Nephron progenitor cell (in vitro differentiated cells): Measurements from ENCODE around the gene GPR146.
A peak's percentile ranks its signal among the peaks of the same experiment; 100 is the strongest.

ENCODE experiments used
- DNase-seq: peaks from one replicate; pipeline ENCODE4 v3.0.0; 2021
- H3K27ac Mint-ChIP-seq: 2 replicates; pipeline ENCODE4 v1.8.0; 2021; ENCODE audit warnings: mild to moderate bottlenecking, moderate library complexity, mixed read lengths
- H3K27me3 Mint-ChIP-seq: 2 replicates; pipeline ENCODE4 v1.8.0; 2021; ENCODE audit warnings: mild to moderate bottlenecking, low read depth, mixed read lengths; ENCODE audit not compliant: poor library complexity
- H3K36me3 Mint-ChIP-seq: 2 replicates; pipeline ENCODE4 v1.8.0; 2021; ENCODE audit warnings: low read depth, mixed read lengths
- H3K4me1 Mint-ChIP-seq: 2 replicates; pipeline ENCODE4 v1.8.0; 2021; ENCODE audit warnings: mixed read lengths
- H3K4me3 Mint-ChIP-seq: 2 replicates; pipeline ENCODE4 v1.8.0; 2021; ENCODE audit warnings: mild to moderate bottlenecking, moderate library complexity, mixed read lengths
- H3K9me3 Mint-ChIP-seq: 2 replicates; pipeline ENCODE4 v1.8.0; 2021; ENCODE audit warnings: mild to moderate bottlenecking, moderate library complexity, mixed read lengths
- TF ChIP-seq, protein P1 (sequence below): fragments of 200-600 bp; sonication (generic); IDR thresholded peaks from 2 replicates; pipeline ENCODE4 v1.5.0; 2021; ENCODE audit warnings: antibody characterized with exemption

Gene GPR146

DNA sequence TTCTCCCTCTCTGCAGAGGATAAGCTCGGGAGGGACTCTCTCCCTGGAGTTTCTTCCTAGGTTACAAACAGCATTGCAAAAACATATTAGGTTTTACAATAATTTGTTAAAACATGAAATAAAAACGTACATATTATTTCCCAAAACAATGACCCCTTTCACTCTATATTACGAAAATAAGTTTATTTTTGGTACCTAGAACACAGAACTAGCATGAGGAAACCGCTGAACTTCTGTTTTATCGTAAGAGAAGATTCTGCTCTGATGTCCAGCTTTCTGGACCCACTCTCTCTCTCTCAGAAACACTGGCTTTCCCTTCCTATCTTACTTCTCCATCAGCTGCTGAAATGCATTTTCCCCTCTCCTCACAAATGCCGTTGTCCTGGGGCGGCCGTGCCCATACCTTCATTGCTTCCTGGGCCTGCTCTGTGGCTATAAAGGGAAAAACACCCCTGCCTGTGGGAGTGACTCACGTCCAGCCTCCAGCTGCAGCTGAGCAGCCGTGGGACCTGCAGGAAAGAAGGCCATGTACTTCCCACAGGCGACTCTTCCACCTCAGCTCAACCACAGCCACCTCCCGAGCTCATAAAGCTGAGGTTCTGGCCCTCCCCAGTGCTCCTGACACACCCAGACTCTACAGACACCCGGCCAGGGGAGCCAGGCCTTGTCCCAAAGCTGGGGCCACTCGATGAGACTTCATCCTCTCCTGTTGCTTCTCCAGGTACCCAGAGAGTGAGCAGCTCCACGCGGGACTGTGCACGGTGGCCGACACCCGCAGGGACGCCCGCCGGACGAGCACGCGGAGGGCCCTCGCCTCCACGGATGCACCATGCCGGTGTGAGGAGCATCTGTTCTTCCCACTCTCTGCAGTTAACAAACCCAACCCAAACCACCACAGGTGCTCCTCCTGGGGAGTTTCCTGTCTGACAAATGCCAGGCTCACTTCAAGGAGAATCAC is 46.6 kb downstream of the GPR146 start:
- TF ChIP-seq, protein P1, sequence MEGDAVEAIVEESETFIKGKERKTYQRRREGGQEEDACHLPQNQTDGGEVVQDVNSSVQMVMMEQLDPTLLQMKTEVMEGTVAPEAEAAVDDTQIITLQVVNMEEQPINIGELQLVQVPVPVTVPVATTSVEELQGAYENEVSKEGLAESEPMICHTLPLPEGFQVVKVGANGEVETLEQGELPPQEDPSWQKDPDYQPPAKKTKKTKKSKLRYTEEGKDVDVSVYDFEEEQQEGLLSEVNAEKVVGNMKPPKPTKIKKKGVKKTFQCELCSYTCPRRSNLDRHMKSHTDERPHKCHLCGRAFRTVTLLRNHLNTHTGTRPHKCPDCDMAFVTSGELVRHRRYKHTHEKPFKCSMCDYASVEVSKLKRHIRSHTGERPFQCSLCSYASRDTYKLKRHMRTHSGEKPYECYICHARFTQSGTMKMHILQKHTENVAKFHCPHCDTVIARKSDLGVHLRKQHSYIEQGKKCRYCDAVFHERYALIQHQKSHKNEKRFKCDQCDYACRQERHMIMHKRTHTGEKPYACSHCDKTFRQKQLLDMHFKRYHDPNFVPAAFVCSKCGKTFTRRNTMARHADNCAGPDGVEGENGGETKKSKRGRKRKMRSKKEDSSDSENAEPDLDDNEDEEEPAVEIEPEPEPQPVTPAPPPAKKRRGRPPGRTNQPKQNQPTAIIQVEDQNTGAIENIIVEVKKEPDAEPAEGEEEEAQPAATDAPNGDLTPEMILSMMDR, result no peak
- H3K4me3 Mint-ChIP-seq, result no peak overlapping the region
- H3K27ac Mint-ChIP-seq, result peak overlapping the region; percentile 79

DNA sequence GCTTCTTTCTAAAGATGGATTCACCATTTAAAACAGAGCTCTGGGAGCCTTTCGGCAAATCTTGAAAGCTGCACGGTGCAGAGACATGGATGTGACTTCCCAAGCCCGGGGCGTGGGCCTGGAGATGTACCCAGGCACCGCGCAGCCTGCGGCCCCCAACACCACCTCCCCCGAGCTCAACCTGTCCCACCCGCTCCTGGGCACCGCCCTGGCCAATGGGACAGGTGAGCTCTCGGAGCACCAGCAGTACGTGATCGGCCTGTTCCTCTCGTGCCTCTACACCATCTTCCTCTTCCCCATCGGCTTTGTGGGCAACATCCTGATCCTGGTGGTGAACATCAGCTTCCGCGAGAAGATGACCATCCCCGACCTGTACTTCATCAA is 47.3 kb downstream of the GPR146 start:
- H3K27me3 Mint-ChIP-seq, result peaks cover 4% of the 10 kb centered on the region
- H3K9me3 Mint-ChIP-seq, result no peaks in the 10 kb centered on the region
- H3K4me3 Mint-ChIP-seq, result no peak overlapping the region
- H3K27ac Mint-ChIP-seq, result peak overlapping the region; percentile 96
- H3K36me3 Mint-ChIP-seq, result peaks cover 11% of the 10 kb centered on the region
- TF ChIP-seq, protein P1, result no peak
- H3K4me1 Mint-ChIP-seq, result peaks cover 82% of the 10 kb centered on the region
- DNase-seq, result no peak

More for the DNA sequence above, 46.6 kb downstream of the GPR146 start:
- Mint-ChIP-seq H3K36me3 (peaks cover 11% of the 10 kb centered on the region), H3K27me3 (peaks cover 4% of the 10 kb centered on the region), H3K4me1 (peaks cover 82% of the 10 kb centered on the region), H3K9me3 (no peaks in the 10 kb centered on the region)
- no peak for DNase-seq

DNA sequence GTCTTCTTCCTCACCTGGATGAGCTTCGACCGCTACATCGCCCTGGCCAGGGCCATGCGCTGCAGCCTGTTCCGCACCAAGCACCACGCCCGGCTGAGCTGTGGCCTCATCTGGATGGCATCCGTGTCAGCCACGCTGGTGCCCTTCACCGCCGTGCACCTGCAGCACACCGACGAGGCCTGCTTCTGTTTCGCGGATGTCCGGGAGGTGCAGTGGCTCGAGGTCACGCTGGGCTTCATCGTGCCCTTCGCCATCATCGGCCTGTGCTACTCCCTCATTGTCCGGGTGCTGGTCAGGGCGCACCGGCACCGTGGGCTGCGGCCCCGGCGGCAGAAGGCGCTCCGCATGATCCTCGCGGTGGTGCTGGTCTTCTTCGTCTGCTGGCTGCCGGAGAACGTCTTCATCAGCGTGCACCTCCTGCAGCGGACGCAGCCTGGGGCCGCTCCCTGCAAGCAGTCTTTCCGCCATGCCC is 47.9 kb downstream of the GPR146 start:
- Mint-ChIP-seq H3K4me1 (peaks cover 82% of the 10 kb centered on the region), H3K4me3 (no peak overlapping the region), H3K27me3 (peaks cover 4% of the 10 kb centered on the region), H3K36me3 (peaks cover 14% of the 10 kb centered on the region), H3K9me3 (peaks cover 2% of the 10 kb centered on the region), H3K27ac (peak overlapping the region; percentile 80)
- TF ChIP-seq, protein P1, result no peak
- no peak for DNase-seq

DNA sequence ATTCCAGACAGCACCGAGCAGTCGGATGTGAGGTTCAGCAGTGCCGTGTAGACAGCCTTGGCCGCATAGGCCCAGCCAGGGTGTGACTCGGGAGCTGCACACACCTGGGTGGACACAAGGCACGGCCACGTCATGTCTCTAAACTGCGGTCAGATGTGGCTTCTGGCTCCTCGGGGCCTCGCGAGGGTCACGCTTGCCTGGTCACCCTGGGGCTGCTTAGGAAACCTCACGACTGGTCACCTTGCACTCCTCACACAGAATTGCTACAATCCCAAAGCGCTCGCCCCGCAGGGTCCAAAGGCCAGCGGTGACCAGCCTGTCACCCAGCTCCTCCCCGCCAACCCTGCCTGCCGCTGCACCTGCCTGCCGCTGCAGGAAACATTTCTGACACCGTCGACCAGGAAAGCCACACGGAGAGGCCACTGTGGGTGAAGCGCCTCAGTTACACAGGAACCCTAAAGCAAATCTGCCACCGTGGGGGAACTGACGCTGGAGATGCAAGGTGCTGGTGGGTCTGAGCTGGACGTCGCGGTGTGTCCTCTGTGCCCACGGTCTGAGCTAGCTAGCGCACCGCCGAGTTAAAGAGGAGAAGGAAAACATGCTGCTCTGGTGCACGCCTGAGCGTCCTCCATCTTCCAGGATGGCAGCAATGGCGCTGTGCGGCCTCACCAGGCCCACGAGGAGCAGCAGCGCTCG is 48.6 kb downstream of the GPR146 start:
- Mint-ChIP-seq H3K27ac (peak overlapping the region; percentile 80), H3K4me3 (no peak overlapping the region)
- no peak for DNase-seq

GRCh38 chr7:1093502-1093843 is 49.1 kb downstream of the GPR146 start:
- H3K9me3 Mint-ChIP-seq, result peaks cover 14% of the 10 kb centered on the region
- no peak overlapping the region for H3K4me3 Mint-ChIP-seq
- no peak for DNase-seq
- peaks cover 9% of the 10 kb centered on the region for H3K27me3 Mint-ChIP-seq
- TF ChIP-seq, protein P1, result no peak
- H3K27ac Mint-ChIP-seq, result no peak overlapping the region
- H3K36me3 Mint-ChIP-seq, result peaks cover 27% of the 10 kb centered on the region
- peaks cover 81% of the 10 kb centered on the region for H3K4me1 Mint-ChIP-seq

More for the DNA sequence above, 48.6 kb downstream of the GPR146 start:
- TF ChIP-seq, protein P1, result no peak
- H3K4me1 Mint-ChIP-seq, result peaks cover 82% of the 10 kb centered on the region
- H3K9me3 Mint-ChIP-seq, result peaks cover 10% of the 10 kb centered on the region
- H3K36me3 Mint-ChIP-seq, result peaks cover 22% of the 10 kb centered on the region
- H3K27me3 Mint-ChIP-seq, result peaks cover 9% of the 10 kb centered on the region
